Measurements from ENCODE around the gene CAMSAP1. TPM values are rescaled to one million over a fixed set of nuclear protein-coding genes. Genes with fewer than 3 reads are reported as not detected.

CAMSAP1 gene
- total and polyA plus RNA-seq, 2 donors (not counting 1 experiment from before 2014, with no cell fraction given) = 5.0 to 18.8 TPM

GRCh38 chr9:135937521-135938489 is 30.5 kb upstream of the CAMSAP1 start:
- no peaks in the 10 kb centered on the region for H3K27me3 ChIP-seq (ENCODE audit: control insufficient read depth, insufficient read depth, low read length)
- H3K4me3 ChIP-seq (replicated peaks in 1 of 4; ENCODE audit: control extremely low read depth in 1 of 4, insufficient read depth in 1 of 4, low read depth in 3 of 4, low read length in 4 of 4) = no peak overlapping the region
- DNase-seq (ENCODE audit: low read depth in 2 of 2) = no peak
- H3K36me3 ChIP-seq (ENCODE audit: control insufficient read depth, insufficient read depth, low read length) = peaks cover 12% of the 10 kb centered on the region
- no peaks in the 10 kb centered on the region for H4K20me1 ChIP-seq (ENCODE audit: control insufficient read depth, extremely low read depth, insufficient read depth, low read length)
- H2AFZ ChIP-seq (ENCODE audit: low read length) = no peak overlapping the region
- no peaks in the 10 kb centered on the region for H3K9me3 ChIP-seq (ENCODE audit: control insufficient read depth, insufficient read depth, low read depth, low read length)
- H3K4me2 ChIP-seq (ENCODE audit: extremely low read depth, insufficient read depth, low read length) = no peak overlapping the region
- H3K4me1 ChIP-seq (ENCODE audit: control insufficient read depth, extremely low read depth, insufficient read depth, low read length) = no peaks in the 10 kb centered on the region
- no peak overlapping the region for H3K27ac ChIP-seq (ENCODE audit: insufficient read depth, low read length)
- TF ChIP-seq, protein P1, sequence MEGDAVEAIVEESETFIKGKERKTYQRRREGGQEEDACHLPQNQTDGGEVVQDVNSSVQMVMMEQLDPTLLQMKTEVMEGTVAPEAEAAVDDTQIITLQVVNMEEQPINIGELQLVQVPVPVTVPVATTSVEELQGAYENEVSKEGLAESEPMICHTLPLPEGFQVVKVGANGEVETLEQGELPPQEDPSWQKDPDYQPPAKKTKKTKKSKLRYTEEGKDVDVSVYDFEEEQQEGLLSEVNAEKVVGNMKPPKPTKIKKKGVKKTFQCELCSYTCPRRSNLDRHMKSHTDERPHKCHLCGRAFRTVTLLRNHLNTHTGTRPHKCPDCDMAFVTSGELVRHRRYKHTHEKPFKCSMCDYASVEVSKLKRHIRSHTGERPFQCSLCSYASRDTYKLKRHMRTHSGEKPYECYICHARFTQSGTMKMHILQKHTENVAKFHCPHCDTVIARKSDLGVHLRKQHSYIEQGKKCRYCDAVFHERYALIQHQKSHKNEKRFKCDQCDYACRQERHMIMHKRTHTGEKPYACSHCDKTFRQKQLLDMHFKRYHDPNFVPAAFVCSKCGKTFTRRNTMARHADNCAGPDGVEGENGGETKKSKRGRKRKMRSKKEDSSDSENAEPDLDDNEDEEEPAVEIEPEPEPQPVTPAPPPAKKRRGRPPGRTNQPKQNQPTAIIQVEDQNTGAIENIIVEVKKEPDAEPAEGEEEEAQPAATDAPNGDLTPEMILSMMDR (conservative IDR thresholded peaks at IDR 0.05 in 1 of 2, IDR thresholded peaks at IDR 0.05 in 1 of 2; ENCODE audit: low read depth in 1 of 2, low read length in 2 of 2) = no peak
- TF ChIP-seq EZH2 (IDR thresholded peaks at IDR 0.05; ENCODE audit: low read length, missing control alignments) = no peak
- no peaks in the 10 kb centered on the region for H3K79me2 ChIP-seq (ENCODE audit: control insufficient read depth, insufficient read depth, low read length)
- H3K9ac ChIP-seq (ENCODE audit: insufficient read depth, low read length) = no peak overlapping the region

- H4K20me1 ChIP-seq (ENCODE audit: control insufficient read depth, extremely low read depth, insufficient read depth, low read length) = no peaks in the 10 kb centered on the region
- no peaks in the 10 kb centered on the region for H3K79me2 ChIP-seq (ENCODE audit: control insufficient read depth, insufficient read depth, low read length)
- no peak overlapping the region for H2AFZ ChIP-seq (ENCODE audit: low read length)
- H3K27ac ChIP-seq (ENCODE audit: insufficient read depth, low read length) = no peak overlapping the region
- H3K4me2 ChIP-seq (ENCODE audit: extremely low read depth, insufficient read depth, low read length) = no peak overlapping the region
- TF ChIP-seq EZH2 (IDR thresholded peaks at IDR 0.05; ENCODE audit: low read length, missing control alignments) = no peak
- TF ChIP-seq, protein P1 (conservative IDR thresholded peaks at IDR 0.05 in 1 of 2, IDR thresholded peaks at IDR 0.05 in 1 of 2; ENCODE audit: low read depth in 1 of 2, low read length in 2 of 2) = no peak
- H3K9ac ChIP-seq (ENCODE audit: insufficient read depth, low read length) = no peak overlapping the region
- DNase-seq (ENCODE audit: low read depth in 2 of 2) = no peak
- H3K36me3 ChIP-seq (ENCODE audit: control insufficient read depth, insufficient read depth, low read length) = peaks cover 8% of the 10 kb centered on the region
- no peaks in the 10 kb centered on the region for H3K27me3 ChIP-seq (ENCODE audit: control insufficient read depth, insufficient read depth, low read length)
- H3K4me3 ChIP-seq (replicated peaks in 1 of 4; ENCODE audit: control extremely low read depth in 1 of 4, insufficient read depth in 1 of 4, low read depth in 3 of 4, low read length in 4 of 4) = no peak overlapping the region
- no peaks in the 10 kb centered on the region for H3K9me3 ChIP-seq (ENCODE audit: control insufficient read depth, insufficient read depth, low read depth, low read length)
- no peaks in the 10 kb centered on the region for H3K4me1 ChIP-seq (ENCODE audit: control insufficient read depth, extremely low read depth, insufficient read depth, low read length)
Observed at GRCh38 chr9:135933114-135933513, 25.8 kb upstream of the CAMSAP1 start.

- Histone ChIP-seq H3K27ac (ENCODE audit: insufficient read depth, low read length) (no peak overlapping the region), H3K79me2 (ENCODE audit: control insufficient read depth, insufficient read depth, low read length) (no peaks in the 10 kb centered on the region), H3K27me3 (ENCODE audit: control insufficient read depth, insufficient read depth, low read length) (no peaks in the 10 kb centered on the region), H3K4me3 (replicated peaks in 1 of 4; ENCODE audit: control extremely low read depth in 1 of 4, insufficient read depth in 1 of 4, low read depth in 3 of 4, low read length in 4 of 4) (no peak overlapping the region), H3K9me3 (ENCODE audit: control insufficient read depth, insufficient read depth, low read depth, low read length) (no peaks in the 10 kb centered on the region), H3K4me2 (ENCODE audit: extremely low read depth, insufficient read depth, low read length) (no peak overlapping the region), H3K9ac (ENCODE audit: insufficient read depth, low read length) (no peak overlapping the region), H4K20me1 (ENCODE audit: control insufficient read depth, extremely low read depth, insufficient read depth, low read length) (no peaks in the 10 kb centered on the region), H2AFZ (ENCODE audit: low read length) (no peak overlapping the region), H3K4me1 (ENCODE audit: control insufficient read depth, extremely low read depth, insufficient read depth, low read length) (no peaks in the 10 kb centered on the region), H3K36me3 (ENCODE audit: control insufficient read depth, insufficient read depth, low read length) (peaks cover 3% of the 10 kb centered on the region)
- no peak for DNase-seq (ENCODE audit: low read depth in 2 of 2)
- TF ChIP-seq, protein P1 (conservative IDR thresholded peaks at IDR 0.05 in 1 of 2, IDR thresholded peaks at IDR 0.05 in 1 of 2; ENCODE audit: low read depth in 1 of 2, low read length in 2 of 2) = no peak
- no peak for TF ChIP-seq EZH2 (IDR thresholded peaks at IDR 0.05; ENCODE audit: low read length, missing control alignments)
Observed at GRCh38 chr9:135932656-135933055, 25.3 kb upstream of the CAMSAP1 start.
